HepG2 (cell line): Measurements from ENCODE around the gene FLAD1. TPM values are rescaled to one million over a fixed set of nuclear protein-coding genes. Genes with fewer than 3 reads are reported as not detected.

Experiments
- ATAC-seq: fragments of 200-7000 bp; cut with Tn5 transposase; 3 replicates; pipeline ENCODE4 v1.9.1; 2020; ENCODE audit warnings: mild to moderate bottlenecking, moderate library complexity
- BruUV-seq: library from RNA; stranded (reverse); fragments of 400-500 nt; replicated peaks from 2 replicates; lab custom pipeline; 2021; lab: Mats Ljungman, UMichigan
- CTCF ChIA-PET: fragments of 300-600 bp; formaldehyde crosslinking; extraction: SDS; loops from one replicate; lab custom pipeline; 2021; ENCODE audit warnings: low total read pairs, inconsistent platforms, low intra/inter-chr PET ratio; lab: Yijun Ruan, JAX
- POLR2A ChIA-PET: fragments of 350-600 bp; sonication (Branson Sonifier 250); formaldehyde crosslinking; loops from one replicate; lab custom pipeline; 2020; ENCODE audit warnings: antibody characterized with exemption, inconsistent platforms; lab: Yijun Ruan, JAX
- DNase-seq: peaks from one replicate; pipeline ENCODE4 v3.0.0-alpha.2; 2015; ENCODE audit warnings: low spot score
- FAIRE-seq: peaks from 3 replicates; lab custom pipeline; 2011; peaks lifted over from hg19 to GRCh38; lab: Jason Lieb, UNC
- H2AFZ ChIP-seq: one replicate; pipeline ENCODE4 v1.6.1; 2011; ENCODE audit warnings: low read length, inconsistent platforms
- H3K27ac ChIP-seq: fragments of 300-600 bp; 3 replicates; pipeline ENCODE4 v1.8.0; 2011; ENCODE audit warnings: mixed run types, mild to moderate bottlenecking, mixed read lengths, low read length, inconsistent platforms; ENCODE audit not compliant: insufficient read depth; ENCODE audit errors: extremely low read length
- H3K27me3 ChIP-seq, 2 experiments: fragments of 200-600 bp in 1 of 2; 2 replicates in 1 of 2; 3 replicates in 1 of 2; pipeline versions ENCODE4 v1.6.0 to v1.8.0; 2011; ENCODE audit warnings: low read length in 2 of 2, mild to moderate bottlenecking in 2 of 2, moderate library complexity in 2 of 2, inconsistent platforms in 1 of 2; ENCODE audit not compliant: insufficient read depth in 2 of 2, control insufficient read depth in 1 of 2
- H3K36me3 ChIP-seq, 2 experiments: fragments of 200-600 bp in 1 of 2; replicated peaks in 1 of 2; 2 replicates in 1 of 2; 3 replicates in 1 of 2; pipeline versions ENCODE4 v1.5.1 to v1.8.0; 2011; ENCODE audit warnings: low read length in 2 of 2, inconsistent platforms in 1 of 2; ENCODE audit not compliant: insufficient read depth in 2 of 2, control insufficient read depth in 1 of 2
- H3K4me1 ChIP-seq: 2 replicates; pipeline ENCODE4 v1.5.1; 2012; ENCODE audit warnings: low read length, inconsistent platforms; ENCODE audit not compliant: insufficient read depth
- H3K4me2 ChIP-seq: 2 replicates; pipeline ENCODE4 v1.6.0; 2011; ENCODE audit warnings: low read depth, low read length, inconsistent platforms
- H3K4me3 ChIP-seq, 3 experiments: fragments of 200-600 bp in 1 of 3; sonication (generic), shearing (Covaris generic) in 1 of 3; replicated peaks in 1 of 3; 2 replicates each; pipeline ENCODE4 v1.5.1; 2011 to 2016; ENCODE audit warnings: low read length in 3 of 3, inconsistent platforms in 2 of 3, low read depth in 2 of 3, mild to moderate bottlenecking in 2 of 3, control low read depth in 1 of 3, mixed read lengths in 1 of 3; ENCODE audit not compliant: insufficient read depth in 1 of 3
- H3K79me2 ChIP-seq: one replicate; pipeline ENCODE4 v1.6.1; 2011; ENCODE audit warnings: low read length, inconsistent platforms; ENCODE audit not compliant: insufficient read depth
- H3K9ac ChIP-seq: 2 replicates; pipeline ENCODE4 v1.6.0; 2011; ENCODE audit warnings: mild to moderate bottlenecking, low read depth, low read length, inconsistent platforms; ENCODE audit not compliant: insufficient read depth
- H3K9me3 ChIP-seq: 2 replicates; pipeline ENCODE4 v1.5.1; 2012; ENCODE audit warnings: mild to moderate bottlenecking, low read length
- H4K20me1 ChIP-seq: 2 replicates; pipeline ENCODE4 v1.6.0; 2011; ENCODE audit warnings: inconsistent platforms, mild to moderate bottlenecking, low read length, moderate library complexity; ENCODE audit not compliant: insufficient read depth
- ATF1 ChIP-seq: IDR thresholded peaks from 2 replicates; pipeline ENCODE4 v1.6.1; 2016; ENCODE audit warnings: mild to moderate bottlenecking, control low read depth
- ATF4 ChIP-seq, 2 experiments: fragments of 450-650 bp in 1 of 2; sonication (generic) in 1 of 2; formaldehyde crosslinking; IDR thresholded peaks; 2 replicates each; pipeline versions ENCODE4 v1.5.0 to v1.8.0; 2020 to 2022; ENCODE audit warnings: mild to moderate bottlenecking in 1 of 2, missing genetic modification reagents in 1 of 2
- KLF16 ChIP-seq, 2 experiments: sonication (generic) in 1 of 2; formaldehyde crosslinking in 1 of 2; IDR thresholded peaks; 2 replicates each; pipeline versions ENCODE4 v1.6.1 to v1.8.0; 2016 to 2023; ENCODE audit warnings: missing genetic modification reagents in 2 of 2, missing compliant biosample characterization in 1 of 2
- MXI1 ChIP-seq: IDR thresholded peaks from 3 replicates; pipeline ENCODE4 v1.6.1; 2012; ENCODE audit warnings: low read depth, low read length, inconsistent platforms, borderline replicate concordance
- POLR2AphosphoS2 ChIP-seq: IDR thresholded peaks from 2 replicates; pipeline ENCODE4 v1.6.1; 2011; ENCODE audit warnings: low read depth, low read length, improper control_type of control experiment
- POLR2G ChIP-seq: fragments of 200-400 bp; formaldehyde crosslinking; IDR thresholded peaks from 2 replicates; pipeline ENCODE4 v1.6.1; 2018; ENCODE audit warnings: mild to moderate bottlenecking, low read depth, low read length, moderate library complexity
- TBX2 ChIP-seq: sonication (generic); formaldehyde crosslinking; IDR thresholded peaks from 2 replicates; pipeline ENCODE4 v1.5.0; 2020; ENCODE audit warnings: missing genetic modification reagents, mild to moderate bottlenecking, borderline replicate concordance
- ZNF607 ChIP-seq: sonication (generic); formaldehyde crosslinking; IDR thresholded peaks from 2 replicates; pipeline ENCODE4 v1.5.1; 2020; ENCODE audit warnings: missing genetic modification reagents, mild to moderate bottlenecking, borderline replicate concordance
- WGBS: methylation state at CpG from one replicate; pipeline ENCODE4 v1.1.6; 2017; ENCODE audit warnings: low lambda C conversion rate; 5-methylcytosine and 5-hydroxymethylcytosine counted together
- in situ Hi-C: cut with HindIII; loops from 2 replicates; pipeline ENCODE4 v1.10.0; 2017; ENCODE audit warnings: low pct_unique_long_range_greater_than_20kb; ENCODE audit not compliant: extremely low pct_ligation_motif_present
- intact Hi-C: fragments of 100-400 bp; cut with micrococcal nuclease; formaldehyde crosslinking; loops from one replicate; pipeline ENCODE4 v1.10.0; 2022; ENCODE audit not compliant: unreplicated experiment
- polyA plus RNA-seq, 8 experiments: library from polyadenylated mRNA; depleted of rRNA in 3 of 8; stranded (reverse) in 7 of 8; unstranded in 1 of 8; fragments of >200 nt; fragmentation: Illumina TruSeq in 4 of 8; extraction: Trizol in 4 of 8; gene quantifications; 2 replicates each; pipeline versions ENCODE4 v1.2.1 to v1.2.3, GENCODE V29; 2011 to 2016; ENCODE audit warnings: low read depth in 4 of 8, missing spikeins in 1 of 8, mixed read lengths in 1 of 8; ENCODE audit not compliant: insufficient read depth in 1 of 8
- total RNA-seq, 5 experiments: library from RNA; depleted of rRNA; stranded (reverse); fragments of >200 nt; fragmentation: Illumina TruSeq; extraction: Trizol; gene quantifications; 2 replicates each; pipeline ENCODE4 v1.2.3, GENCODE V29; 2016; ENCODE audit warnings: low read depth in 1 of 5
- TF ChIP-seq, protein P1 (sequence below): IDR thresholded peaks from 2 replicates; pipeline ENCODE4 v1.6.1; 2016; ENCODE audit warnings: missing compliant biosample characterization, missing genetic modification reagents, borderline replicate concordance
- TF ChIP-seq, protein P2 (sequence below): sonication (generic); formaldehyde crosslinking; IDR thresholded peaks from 2 replicates; pipeline ENCODE4 v1.5.1; 2020; ENCODE audit warnings: mild to moderate bottlenecking, missing genetic modification reagents, moderate library complexity
- TF ChIP-seq, protein P3 (sequence below): IDR thresholded peaks from 2 replicates; pipeline ENCODE4 v1.6.1; 2016

FLAD1 gene
- total and polyA plus RNA-seq, 2 of the 13 experiments (the other 11 are each of a cell fraction or from before 2014, with no cell fraction given), result 25.9 to 32.8 TPM

GRCh38 chr1:154956544-154956941 is 26.6 kb upstream of the FLAD1 start (continued):
- TF ChIP-seq, protein P1, sequence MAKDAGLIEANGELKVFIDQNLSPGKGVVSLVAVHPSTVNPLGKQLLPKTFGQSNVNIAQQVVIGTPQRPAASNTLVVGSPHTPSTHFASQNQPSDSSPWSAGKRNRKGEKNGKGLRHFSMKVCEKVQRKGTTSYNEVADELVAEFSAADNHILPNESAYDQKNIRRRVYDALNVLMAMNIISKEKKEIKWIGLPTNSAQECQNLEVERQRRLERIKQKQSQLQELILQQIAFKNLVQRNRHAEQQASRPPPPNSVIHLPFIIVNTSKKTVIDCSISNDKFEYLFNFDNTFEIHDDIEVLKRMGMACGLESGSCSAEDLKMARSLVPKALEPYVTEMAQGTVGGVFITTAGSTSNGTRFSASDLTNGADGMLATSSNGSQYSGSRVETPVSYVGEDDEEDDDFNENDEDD, result no peak
- TF ChIP-seq, protein P2, sequence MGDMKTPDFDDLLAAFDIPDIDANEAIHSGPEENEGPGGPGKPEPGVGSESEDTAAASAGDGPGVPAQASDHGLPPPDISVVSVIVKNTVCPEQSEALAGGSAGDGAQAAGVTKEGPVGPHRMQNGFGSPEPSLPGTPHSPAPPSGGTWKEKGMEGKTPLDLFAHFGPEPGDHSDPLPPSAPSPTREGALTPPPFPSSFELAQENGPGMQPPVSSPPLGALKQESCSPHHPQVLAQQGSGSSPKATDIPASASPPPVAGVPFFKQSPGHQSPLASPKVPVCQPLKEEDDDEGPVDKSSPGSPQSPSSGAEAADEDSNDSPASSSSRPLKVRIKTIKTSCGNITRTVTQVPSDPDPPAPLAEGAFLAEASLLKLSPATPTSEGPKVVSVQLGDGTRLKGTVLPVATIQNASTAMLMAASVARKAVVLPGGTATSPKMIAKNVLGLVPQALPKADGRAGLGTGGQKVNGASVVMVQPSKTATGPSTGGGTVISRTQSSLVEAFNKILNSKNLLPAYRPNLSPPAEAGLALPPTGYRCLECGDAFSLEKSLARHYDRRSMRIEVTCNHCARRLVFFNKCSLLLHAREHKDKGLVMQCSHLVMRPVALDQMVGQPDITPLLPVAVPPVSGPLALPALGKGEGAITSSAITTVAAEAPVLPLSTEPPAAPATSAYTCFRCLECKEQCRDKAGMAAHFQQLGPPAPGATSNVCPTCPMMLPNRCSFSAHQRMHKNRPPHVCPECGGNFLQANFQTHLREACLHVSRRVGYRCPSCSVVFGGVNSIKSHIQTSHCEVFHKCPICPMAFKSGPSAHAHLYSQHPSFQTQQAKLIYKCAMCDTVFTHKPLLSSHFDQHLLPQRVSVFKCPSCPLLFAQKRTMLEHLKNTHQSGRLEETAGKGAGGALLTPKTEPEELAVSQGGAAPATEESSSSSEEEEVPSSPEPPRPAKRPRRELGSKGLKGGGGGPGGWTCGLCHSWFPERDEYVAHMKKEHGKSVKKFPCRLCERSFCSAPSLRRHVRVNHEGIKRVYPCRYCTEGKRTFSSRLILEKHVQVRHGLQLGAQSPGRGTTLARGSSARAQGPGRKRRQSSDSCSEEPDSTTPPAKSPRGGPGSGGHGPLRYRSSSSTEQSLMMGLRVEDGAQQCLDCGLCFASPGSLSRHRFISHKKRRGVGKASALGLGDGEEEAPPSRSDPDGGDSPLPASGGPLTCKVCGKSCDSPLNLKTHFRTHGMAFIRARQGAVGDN, result peak; percentile 5; the same call in 1 of the 2 replicates

DNA sequence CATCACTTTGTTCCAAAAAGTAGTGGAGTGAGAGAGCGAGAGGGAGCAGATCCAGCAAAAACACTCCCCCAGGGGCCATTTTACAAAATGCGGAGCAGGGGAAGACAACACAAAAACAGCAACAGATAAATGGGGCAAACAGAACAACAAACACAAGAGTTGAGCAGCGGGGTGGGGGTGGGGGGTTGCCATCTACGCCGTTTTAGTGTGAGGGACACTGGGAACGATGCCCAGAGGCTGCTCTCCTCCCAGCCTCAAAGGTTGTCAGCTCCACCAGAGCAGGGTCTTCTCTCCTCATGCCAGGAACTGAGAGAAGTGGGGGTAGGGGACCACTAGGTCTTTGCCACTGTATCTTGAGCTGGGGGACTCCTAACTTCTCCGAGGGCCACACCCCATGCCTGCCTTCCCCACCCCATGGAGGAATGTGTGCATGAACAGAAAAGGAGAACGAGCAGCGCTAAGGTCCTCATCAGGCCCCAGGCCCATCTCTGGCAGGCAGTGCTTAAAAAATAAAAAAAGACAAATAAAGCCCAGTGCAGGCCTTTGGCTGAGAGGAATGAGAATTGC is 26.0 kb upstream of the FLAD1 start:
- no peak for DNase-seq
- peaks cover 10% of the 10 kb centered on the region for H3K79me2 ChIP-seq

More for the DNA sequence above, 26.0 kb upstream of the FLAD1 start:
- no peak overlapping the region for H3K4me2 ChIP-seq
- no peaks in the 10 kb centered on the region; a peak in 1 of 5 replicates for H3K27me3 ChIP-seq
- H2AFZ ChIP-seq, result no peak overlapping the region
- ATAC-seq (no peak), FAIRE-seq (no peak)
- H3K9ac ChIP-seq, result no peak overlapping the region
- H3K4me1 ChIP-seq, result peaks cover 53% of the 10 kb centered on the region
- CTCF ChIA-PET, result interaction anchor here (2.0 kb wide), 1 partner anchor 60 kb away, joined by 8 read pairs; no protein-coding TSS in a partner anchor
- WGBS, result 89% methylated on average over 9 of the region's 9 CpGs
- BruUV-seq, result no TSS peak
- H3K4me3 ChIP-seq, result no peak overlapping the region
- no peaks in the 10 kb centered on the region for H4K20me1 ChIP-seq
- H3K27ac ChIP-seq, result no peak overlapping the region
- TF ChIP-seq ZNF607 (CRISPR knock-in tag) (no peak), POLR2AphosphoS2 (no peak), KLF16 (CRISPR knock-in tag; IDR thresholded peaks at IDR 0.05) (no peak), MXI1 (no peak), ATF4 (CRISPR knock-in tag; IDR thresholded peaks at IDR 0.05) (no peak), TBX2 (CRISPR knock-in tag) (no peak), ATF1 (no peak), POLR2G (0 out of 2 replicates have a peak, but pooled peaks have one; percentile 8)
- TF ChIP-seq, protein P3, sequence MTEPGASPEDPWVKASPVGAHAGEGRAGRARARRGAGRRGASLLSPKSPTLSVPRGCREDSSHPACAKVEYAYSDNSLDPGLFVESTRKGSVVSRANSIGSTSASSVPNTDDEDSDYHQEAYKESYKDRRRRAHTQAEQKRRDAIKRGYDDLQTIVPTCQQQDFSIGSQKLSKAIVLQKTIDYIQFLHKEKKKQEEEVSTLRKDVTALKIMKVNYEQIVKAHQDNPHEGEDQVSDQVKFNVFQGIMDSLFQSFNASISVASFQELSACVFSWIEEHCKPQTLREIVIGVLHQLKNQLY, result no peak
- TF ChIP-seq, all 625 proteins: peak for 1
- intact Hi-C loops, result loop anchor here (2.0 kb wide), 1 partner anchor 16 kb away; no protein-coding TSS in a partner anchor
- POLR2A ChIA-PET, result interaction anchor here (2.3 to 4.1 kb wide), 2 partner anchors 16 to 21 kb away, joined by 18 to 91 read pairs; partner anchors contain the start of genes CKS1B, PMVK and SHC1
- H3K9me3 ChIP-seq, result no peaks in the 10 kb centered on the region
- peaks cover 4 to 13% of the 10 kb centered on the region in 2 experiments; a peak in 2 of 5 replicates for H3K36me3 ChIP-seq
- in situ Hi-C loops, result no loop called here
